C4-2B (cell line): ENCODE results near the gene PLCB2.

Source experiments
- CTCF ChIP-seq: fragments of 450-650 bp; conservative IDR thresholded peaks from 2 replicates; pipeline ENCODE4 v1.5.1; 2017; ENCODE audit warnings: mild to moderate bottlenecking
- ZFX ChIP-seq: fragments of 450-650 bp; IDR thresholded peaks from 2 replicates; pipeline ENCODE4 v1.6.1; 2017

GRCh38 chr15:40346579-40347558, 39.1 kb upstream of the PLCB2 start:
- no peak for TF ChIP-seq CTCF
- no peak for TF ChIP-seq ZFX
